Stimulated activated CD8-positive, alpha-beta memory T cell treated with anti-CD3 and anti-CD28 coated beads, Interleukin-12 subunit alpha, Interleukin-12 subunit beta, amount 100 ng/mL, for 24 hours (primary cell): ENCODE measurements around the gene SRA1.
A peak's percentile ranks its signal among the peaks of the same experiment; 100 is the strongest.

Source experiments
- DNase-seq: peaks from one replicate; pipeline ENCODE4 v3.0.0-alpha.2; 2020; ENCODE audit errors: extremely low read depth

Gene SRA1

GRCh38 chr5:140550147-140551079 is 6.9 kb downstream of the SRA1 start:
- no peak for DNase-seq

GRCh38 chr5:140549237-140550144 is 7.8 kb downstream of the SRA1 start:
- DNase-seq, result no peak

DNA sequence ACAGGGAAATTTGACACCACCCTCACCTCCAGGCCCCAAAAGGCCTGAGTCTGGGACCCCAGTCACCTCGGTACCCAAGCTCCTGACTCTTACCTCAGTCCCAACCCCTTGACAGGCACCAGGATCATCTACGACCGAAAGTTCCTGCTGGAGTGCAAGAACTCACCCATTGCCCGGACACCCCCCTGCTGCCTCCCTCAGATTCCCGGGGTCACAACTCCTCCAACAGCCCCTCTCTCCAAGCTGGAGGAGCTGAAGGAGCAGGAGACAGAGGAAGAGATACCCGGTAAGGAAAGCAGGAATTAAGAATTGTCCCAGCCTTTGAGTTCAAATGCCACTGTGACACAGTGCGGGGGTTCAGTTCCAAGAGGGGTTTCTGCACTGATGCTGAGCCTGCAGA is 8.5 kb downstream of the SRA1 start:
- no peak for DNase-seq

- no peak for DNase-seq
Observed at GRCh38 chr5:140548300-140548688, 9.0 kb downstream of the SRA1 start.

GRCh38 chr5:140547508-140548299 is 9.6 kb downstream of the SRA1 start, which contains the start of gene EIF4EBP3:
Gene EIF4EBP3, plus strand, starts transcription at chr5:140547662. Its CDS starts 76 bp downstream, at chr5:140547738.
- peak; percentile 72 for DNase-seq

- DNase-seq, result no peak
Observed at GRCh38 chr5:140546851-140547507, 10.3 kb downstream of the SRA1 start.

DNA sequence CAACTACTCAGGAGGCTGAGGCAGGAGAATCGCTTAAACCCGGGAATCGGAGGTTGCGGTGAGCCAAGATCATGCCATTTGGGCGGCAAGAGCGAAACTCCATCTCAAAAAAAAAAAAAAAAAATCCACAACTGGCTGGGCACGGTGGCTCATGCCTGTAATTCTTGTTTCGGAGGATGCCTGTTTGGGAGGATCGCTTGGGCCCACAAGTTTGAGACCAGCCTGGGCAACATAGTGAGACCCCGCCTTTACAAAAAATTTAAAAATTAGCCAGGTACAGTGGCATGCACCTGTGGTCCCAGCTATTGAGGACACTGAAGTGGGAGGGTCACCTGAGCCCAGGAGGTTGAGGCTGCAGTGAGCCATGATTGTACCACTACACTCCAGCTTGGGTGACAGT is 11.7 kb downstream of the SRA1 start:
- no peak for DNase-seq

DNA sequence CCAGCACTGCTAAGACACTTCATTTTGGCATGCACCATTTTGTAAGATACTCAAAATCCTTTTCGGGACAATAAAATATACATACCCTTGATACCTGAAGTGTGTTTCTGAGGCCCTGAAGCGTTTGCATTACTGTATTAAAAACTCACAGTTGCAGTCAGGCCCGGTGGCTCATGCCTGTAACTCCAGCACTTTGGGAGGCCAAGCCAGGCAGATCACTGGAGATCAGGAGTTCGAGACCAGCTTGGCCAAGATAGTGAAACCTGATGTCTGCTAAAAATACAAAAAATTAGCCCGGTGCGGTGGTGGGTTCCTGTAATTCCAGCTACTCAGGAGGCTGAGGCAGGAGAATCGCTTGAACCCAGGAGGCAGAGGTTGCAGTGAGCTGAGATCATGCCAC is 12.3 kb downstream of the SRA1 start:
- DNase-seq, result no peak

GRCh38 chr5:140542972-140543371 is 14.3 kb downstream of the SRA1 start:
- no peak for DNase-seq

GRCh38 chr5:140540227-140540626 is 17.0 kb downstream of the SRA1 start:
- no peak for DNase-seq

DNA sequence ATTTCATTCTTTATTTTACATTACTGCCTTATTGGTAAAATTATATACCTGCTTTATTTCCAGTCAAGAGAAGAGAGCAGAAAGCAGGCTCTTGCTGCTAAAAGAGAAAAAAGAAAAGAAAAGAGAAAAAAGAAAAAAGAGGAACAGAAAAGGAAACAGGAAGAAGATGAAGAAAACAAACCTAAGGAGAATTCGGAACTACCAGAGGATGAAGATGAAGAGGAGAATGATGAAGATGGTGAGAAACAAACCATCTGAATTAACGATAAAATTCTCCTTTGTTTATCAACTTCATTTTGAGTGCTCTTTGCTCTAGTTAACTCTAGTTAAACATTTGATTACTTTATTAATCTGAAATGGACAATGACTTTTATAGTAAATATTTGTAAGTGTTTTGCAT is 33.3 kb downstream of the SRA1 start:
- DNase-seq, result no peak

GRCh38 chr5:140513124-140513523 is 44.1 kb downstream of the SRA1 start:
- DNase-seq, result no peak

DNA sequence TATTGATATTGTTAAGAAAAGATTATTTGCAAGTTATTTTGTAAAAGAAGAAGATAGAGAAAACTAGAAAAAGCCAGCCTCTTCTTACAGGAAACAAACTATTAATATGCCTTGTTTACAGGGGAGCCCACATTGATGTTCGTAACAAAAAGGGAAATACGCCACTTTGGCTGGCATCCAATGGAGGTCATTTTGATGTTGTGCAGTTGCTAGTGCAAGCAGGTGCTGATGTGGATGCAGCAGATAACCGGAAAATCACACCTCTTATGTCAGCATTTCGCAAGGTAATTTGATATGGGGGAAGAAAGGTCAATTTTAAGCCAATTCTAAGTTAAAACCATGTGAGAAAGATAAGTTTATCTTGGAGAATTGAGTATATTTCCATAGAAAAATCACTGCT is 47.4 kb downstream of the SRA1 start:
- DNase-seq, result no peak

GRCh38 chr5:140502834-140503233 is 54.4 kb downstream of the SRA1 start:
- DNase-seq, result no peak
